HFF-Myc (cell line): ENCODE measurements around the gene RAB24.

Source experiments
- DNase-seq: peaks from one replicate; pipeline ENCODE4 v3.0.0-alpha.2; 2011; ENCODE audit warnings: low read depth; ENCODE audit errors: extremely low read depth
- H3K4me3 ChIP-seq: replicated peaks from 2 replicates; pipeline ENCODE4 v1.5.1; 2011; ENCODE audit warnings: low read depth, mild to moderate bottlenecking, control low read depth, low read length
- TF ChIP-seq, protein P1 (sequence below): IDR thresholded peaks from 2 replicates; pipeline ENCODE4 v1.5.1; 2012; ENCODE audit warnings: mild to moderate bottlenecking, low read depth, low read length, control low read depth; ENCODE audit errors: missing control alignments

Gene RAB24

DNA sequence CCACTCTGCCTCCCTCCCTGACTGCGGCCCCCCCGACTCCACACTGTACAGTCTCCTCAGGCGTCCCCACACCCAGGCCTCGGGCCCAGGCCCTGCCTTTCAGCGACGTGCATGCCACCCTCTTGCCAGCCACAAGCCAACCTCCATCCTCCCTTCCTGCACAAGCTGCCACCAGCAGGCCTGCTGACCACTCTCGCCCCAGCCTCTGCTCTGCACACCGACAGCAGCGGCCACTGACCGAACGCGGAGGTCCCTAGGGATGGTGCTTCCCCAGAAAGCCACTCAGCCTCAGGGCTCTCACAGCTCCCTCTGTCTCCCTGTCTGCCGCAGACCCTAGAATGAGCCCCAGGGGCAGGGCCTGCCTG, 29.4 kb upstream of the RAB24 start:
- TF ChIP-seq, protein P1, sequence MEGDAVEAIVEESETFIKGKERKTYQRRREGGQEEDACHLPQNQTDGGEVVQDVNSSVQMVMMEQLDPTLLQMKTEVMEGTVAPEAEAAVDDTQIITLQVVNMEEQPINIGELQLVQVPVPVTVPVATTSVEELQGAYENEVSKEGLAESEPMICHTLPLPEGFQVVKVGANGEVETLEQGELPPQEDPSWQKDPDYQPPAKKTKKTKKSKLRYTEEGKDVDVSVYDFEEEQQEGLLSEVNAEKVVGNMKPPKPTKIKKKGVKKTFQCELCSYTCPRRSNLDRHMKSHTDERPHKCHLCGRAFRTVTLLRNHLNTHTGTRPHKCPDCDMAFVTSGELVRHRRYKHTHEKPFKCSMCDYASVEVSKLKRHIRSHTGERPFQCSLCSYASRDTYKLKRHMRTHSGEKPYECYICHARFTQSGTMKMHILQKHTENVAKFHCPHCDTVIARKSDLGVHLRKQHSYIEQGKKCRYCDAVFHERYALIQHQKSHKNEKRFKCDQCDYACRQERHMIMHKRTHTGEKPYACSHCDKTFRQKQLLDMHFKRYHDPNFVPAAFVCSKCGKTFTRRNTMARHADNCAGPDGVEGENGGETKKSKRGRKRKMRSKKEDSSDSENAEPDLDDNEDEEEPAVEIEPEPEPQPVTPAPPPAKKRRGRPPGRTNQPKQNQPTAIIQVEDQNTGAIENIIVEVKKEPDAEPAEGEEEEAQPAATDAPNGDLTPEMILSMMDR, result no peak

DNA sequence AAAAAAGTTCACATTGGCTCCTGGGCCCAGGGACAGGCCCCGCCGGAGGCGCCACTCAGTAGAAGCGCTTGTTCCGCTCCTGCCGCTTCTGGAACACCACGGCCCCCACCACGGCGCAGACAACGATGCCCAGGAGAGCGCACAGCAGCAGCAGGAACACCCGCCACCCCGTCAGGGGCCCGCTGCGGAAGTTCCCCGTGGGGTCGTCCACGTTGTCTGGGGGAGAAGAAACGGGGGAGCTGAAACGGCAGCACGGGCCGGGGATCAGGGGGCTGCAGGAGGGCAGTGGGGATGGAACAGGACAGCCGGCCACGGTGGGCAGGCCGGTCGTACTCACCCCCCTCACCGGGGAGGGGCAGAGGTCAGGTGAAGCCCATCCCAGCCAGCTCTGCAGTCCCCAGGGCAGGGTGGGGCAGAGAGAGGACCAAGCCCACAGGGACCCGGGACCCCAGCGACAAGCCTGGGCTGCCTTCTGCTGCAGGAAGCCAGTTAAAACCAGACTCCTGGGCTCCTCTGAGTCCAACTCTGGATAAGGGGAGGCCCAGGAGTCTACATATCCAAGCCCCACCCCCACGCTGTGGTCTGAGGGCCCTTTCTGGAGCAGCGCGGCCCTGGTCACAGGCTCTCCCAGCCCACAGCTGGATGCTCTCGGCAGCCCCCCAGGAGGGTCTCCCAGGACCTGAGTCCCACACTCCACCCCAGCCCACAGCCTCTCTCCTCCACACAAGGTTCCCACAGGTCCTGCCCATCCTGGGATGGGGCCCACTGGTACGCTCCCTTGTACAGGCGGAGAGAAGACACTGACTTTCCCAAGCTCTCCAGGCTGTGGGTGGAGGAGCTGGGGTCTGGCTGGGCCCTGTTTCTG, 28.7 kb upstream of the RAB24 start:
- no peak overlapping the region for H3K4me3 ChIP-seq
- DNase-seq, result no peak
- TF ChIP-seq, protein P1, result no peak

More for the DNA sequence above, 29.4 kb upstream of the RAB24 start:
- H3K4me3 ChIP-seq, result no peak overlapping the region
- no peak for DNase-seq

DNA sequence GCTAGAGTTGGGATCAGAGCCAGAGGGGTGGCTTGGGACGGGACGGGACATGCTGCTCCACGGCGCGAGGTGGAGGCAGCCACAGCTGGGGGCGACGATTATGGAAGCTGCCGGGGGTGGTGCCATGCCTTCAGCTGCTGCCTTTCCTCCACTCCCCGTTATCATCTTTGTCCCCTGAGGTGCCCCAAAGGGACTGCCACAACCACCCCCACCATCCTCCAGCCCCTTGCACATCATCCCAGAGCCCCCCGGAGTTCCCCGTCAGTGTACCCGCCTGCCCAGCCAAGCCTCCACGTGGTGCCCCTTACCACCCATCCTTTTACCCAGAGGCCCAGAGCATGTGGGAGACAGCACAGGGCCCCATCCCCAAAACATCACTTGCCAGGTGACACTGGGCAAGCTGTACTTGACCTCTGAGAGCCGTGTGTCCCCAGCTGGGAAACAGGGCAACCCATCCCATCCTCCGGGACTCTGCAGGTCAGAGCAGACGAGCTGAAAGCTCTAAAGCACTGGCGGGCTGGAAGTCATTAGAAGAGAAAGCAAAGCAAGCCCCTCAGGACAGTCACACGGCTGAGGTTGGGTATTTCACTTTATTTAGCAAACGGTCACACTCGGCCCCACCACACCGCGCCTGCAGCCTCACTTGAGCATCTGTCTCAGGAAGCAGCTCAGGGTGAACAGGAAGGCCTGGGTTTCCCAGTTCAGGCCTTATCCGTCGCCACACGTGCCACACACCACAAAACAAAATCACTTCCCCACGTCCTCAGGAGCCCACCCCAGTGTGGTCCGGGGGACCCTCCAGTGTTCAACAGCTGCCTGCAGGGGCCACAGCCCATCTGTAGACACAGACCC, 27.7 kb upstream of the RAB24 start:
- DNase-seq, result no peak
- TF ChIP-seq, protein P1, result no peak
- H3K4me3 ChIP-seq, result no peak overlapping the region

DNA sequence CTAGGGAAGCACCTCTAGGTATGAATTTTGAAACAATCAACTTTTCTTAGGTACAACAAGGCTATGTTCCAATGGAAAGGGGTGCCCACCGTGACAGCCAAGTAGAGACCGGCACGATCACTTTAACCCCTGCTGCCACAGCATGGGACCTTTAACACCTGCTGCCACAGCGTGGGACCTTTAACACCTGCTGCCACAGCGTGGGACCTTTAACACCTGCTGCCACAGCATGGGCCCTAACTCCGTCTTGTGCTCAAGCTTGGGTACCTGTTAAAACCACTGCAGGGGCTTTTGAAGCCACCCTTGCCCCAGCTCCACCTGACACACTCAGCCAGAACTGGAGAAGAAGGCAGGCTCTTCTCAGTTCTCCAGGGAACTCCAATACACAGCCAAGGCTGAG, 26.4 kb upstream of the RAB24 start:
- H3K4me3 ChIP-seq, result no peak overlapping the region
- TF ChIP-seq, protein P1, result no peak
- DNase-seq, result no peak

DNA sequence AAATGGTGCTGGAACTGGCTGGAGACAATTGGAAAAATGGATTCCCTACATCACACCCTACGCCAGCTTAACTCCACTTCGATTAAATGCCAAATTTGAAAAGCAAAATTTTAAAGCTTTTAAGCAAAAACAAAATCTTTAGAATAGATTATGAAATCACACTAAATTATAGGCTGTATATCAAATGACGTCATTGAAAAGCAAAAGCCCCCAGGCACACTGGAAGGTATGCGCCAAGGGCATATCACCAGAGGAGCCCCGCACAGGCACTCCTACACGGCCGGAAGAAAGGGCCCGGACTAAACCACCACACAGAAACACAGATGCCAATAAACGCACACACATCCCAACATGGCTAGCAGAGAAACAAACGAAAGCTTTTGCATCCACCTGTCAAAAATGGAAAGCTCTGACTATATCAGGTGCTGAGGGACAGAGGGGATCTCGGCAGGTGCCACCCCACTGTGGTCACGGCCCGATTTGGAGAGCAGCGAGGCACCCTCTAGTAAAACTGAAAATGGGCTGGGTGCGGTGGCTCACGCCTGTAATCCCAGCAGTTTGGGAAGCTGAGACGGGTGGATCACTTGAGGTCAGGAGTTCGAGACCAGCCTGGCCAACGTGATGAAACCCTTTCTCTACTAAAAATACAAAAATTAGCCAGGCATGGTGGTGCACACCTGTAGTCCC, 25.2 kb upstream of the RAB24 start:
- TF ChIP-seq, protein P1, result no peak
- no peak for DNase-seq

More for the DNA sequence above, 25.2 kb upstream of the RAB24 start:
- H3K4me3 ChIP-seq, result no peak overlapping the region
